ENCODE data around the gene RASIP1.

DNA sequence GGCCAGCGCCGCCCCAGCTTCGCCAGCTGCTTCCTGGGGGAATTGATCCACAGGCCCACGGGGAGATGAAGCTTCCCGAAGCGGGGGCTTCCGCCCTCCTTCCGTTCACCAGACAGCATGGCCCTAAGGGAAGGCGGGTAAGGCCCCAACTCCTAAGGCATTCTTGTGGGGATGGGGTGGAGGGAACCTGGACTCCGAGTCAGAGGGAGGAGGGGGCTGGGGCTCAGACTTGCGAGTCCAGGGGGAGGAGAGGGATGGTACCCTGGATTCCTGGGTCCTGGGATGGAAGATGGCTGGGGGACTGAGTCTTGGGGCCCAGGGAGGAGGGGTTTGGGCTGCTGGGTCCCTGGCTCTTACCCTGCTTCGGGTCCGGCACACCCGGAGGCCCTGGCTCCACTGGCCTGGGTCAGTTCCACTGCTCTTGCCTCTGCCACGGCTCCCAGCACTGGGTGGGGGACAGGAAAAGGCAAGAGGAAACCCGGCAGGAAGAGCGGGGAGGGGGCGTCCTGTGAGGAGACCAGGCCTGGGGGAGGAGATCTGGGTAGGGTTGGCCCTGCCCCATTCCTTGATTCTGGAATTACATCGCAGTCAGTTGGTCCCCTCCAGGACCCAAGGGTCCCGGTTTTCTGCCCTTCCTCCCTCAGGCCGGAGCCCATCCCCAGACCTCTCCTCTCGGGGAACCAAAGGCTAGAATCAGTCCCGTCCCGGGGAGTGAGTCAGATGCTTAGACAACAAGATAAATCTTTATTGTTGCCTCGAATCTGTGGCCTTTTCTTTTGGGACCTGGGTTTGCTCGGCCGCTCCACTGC is at the start of gene RASIP1:
- no peak for TF ChIP-seq ZNF384 (IDR thresholded peaks at IDR 0.05)
- no peak for TF ChIP-seq SP1 (IDR thresholded peaks at IDR 0.05)
- no peak for TF ChIP-seq FOXK2 (IDR thresholded peaks at IDR 0.05)
- TF ChIP-seq BHLHE40 (IDR thresholded peaks at IDR 0.05; ENCODE audit: borderline replicate concordance) = no peak
- TF ChIP-seq ARNT (IDR thresholded peaks at IDR 0.05) = no peak

Measured in HEK293T (cell line).